Endodermal cell (in vitro differentiated cells): Measurements from ENCODE around the gene QPRT. TPM values are rescaled to one million over a fixed set of nuclear protein-coding genes. Genes with fewer than 3 reads are reported as not detected.
"Not testable (repeated sequence)": the region's sequence is repeated elsewhere in the genome, so short reads cannot be mapped to it uniquely, and the experiment has no call there.

ENCODE experiments used
- DNase-seq: peaks from one replicate; pipeline ENCODE4 v3.0.0-alpha.2; 2017
- H3K27ac ChIP-seq: 2 replicates; pipeline ENCODE4 v1.5.1; 2013; ENCODE audit warnings: mild to moderate bottlenecking, low read depth, low read length, moderate library complexity
- H3K27me3 ChIP-seq: 2 replicates; pipeline ENCODE4 v1.6.1; 2013; ENCODE audit warnings: mild to moderate bottlenecking, low read length, moderate library complexity; ENCODE audit not compliant: insufficient read depth, control insufficient read depth, poor library complexity, severe bottlenecking
- H3K36me3 ChIP-seq: 2 replicates; pipeline ENCODE4 v1.7.0; 2013; ENCODE audit warnings: mild to moderate bottlenecking, low read length, moderate library complexity; ENCODE audit not compliant: control insufficient read depth, insufficient read depth
- H3K4me1 ChIP-seq: one replicate; pipeline ENCODE4 v1.7.0; 2013; ENCODE audit warnings: low read length; ENCODE audit not compliant: control insufficient read depth, insufficient read depth
- H3K4me3 ChIP-seq: 2 replicates; pipeline ENCODE4 v1.5.1; 2013; ENCODE audit warnings: mild to moderate bottlenecking, low read length, moderate library complexity
- H3K9ac ChIP-seq: 2 replicates; pipeline ENCODE4 v1.6.1; 2013; ENCODE audit warnings: mild to moderate bottlenecking, low read length, moderate library complexity; ENCODE audit not compliant: poor library complexity, severe bottlenecking; ENCODE audit errors: extremely low read depth
- H3K9me3 ChIP-seq: 2 replicates; pipeline ENCODE4 v1.6.1; 2013; ENCODE audit warnings: mild to moderate bottlenecking, low read length, moderate library complexity; ENCODE audit not compliant: control insufficient read depth
- H3K27ac Mint-ChIP-seq: 2 replicates; pipeline ENCODE4 v1.8.0; 2020; ENCODE audit warnings: mixed read lengths
- H3K27me3 Mint-ChIP-seq: 2 replicates; pipeline ENCODE4 v1.8.0; 2021; ENCODE audit warnings: mild to moderate bottlenecking, mixed read lengths; ENCODE audit not compliant: insufficient read depth
- H3K36me3 Mint-ChIP-seq: 2 replicates; pipeline ENCODE4 v1.8.0; 2020; ENCODE audit warnings: low read depth, mixed read lengths
- H3K4me1 Mint-ChIP-seq: 2 replicates; pipeline ENCODE4 v1.8.0; 2020; ENCODE audit warnings: mixed read lengths
- H3K4me3 Mint-ChIP-seq: 2 replicates; pipeline ENCODE4 v1.8.0; 2020; ENCODE audit warnings: mild to moderate bottlenecking, moderate library complexity, mixed read lengths
- H3K9me3 Mint-ChIP-seq: 2 replicates; pipeline ENCODE4 v1.8.0; 2020; ENCODE audit warnings: mild to moderate bottlenecking, mixed read lengths
- WGBS, 2 experiments: methylation state at CpG; one replicate each; pipeline versions ENCODE4 v1.1.5 to v1.1.7; 2013; ENCODE audit warnings: missing lambda C conversion rate in 2 of 2, mixed read lengths in 1 of 2; ENCODE audit not compliant: insufficient coverage in 1 of 2, insufficient read length in 1 of 2; 5-methylcytosine and 5-hydroxymethylcytosine counted together
- total RNA-seq, 2 donors: library from RNA; stranded (reverse); fragmentation: NEBNext Ultra II Directional in 1 of 2; extraction: Animal tissue kit (Norgen Biotek cat#: 25700) in 1 of 2; gene quantifications; 2 replicates in 1 of 2; 3 replicates in 1 of 2; pipeline ENCODE4 v1.2.1, GENCODE V29; 2021
- TF ChIP-seq, protein P1 (sequence below): fragments of 200-600 bp; sonication (generic); conservative IDR thresholded peaks from 2 replicates; pipeline ENCODE4 v1.5.0; 2021; ENCODE audit warnings: antibody characterized with exemption, mild to moderate bottlenecking

QPRT gene
- total RNA-seq, 2 donors from 2014 or later, result 92.3 to 109 TPM

DNA sequence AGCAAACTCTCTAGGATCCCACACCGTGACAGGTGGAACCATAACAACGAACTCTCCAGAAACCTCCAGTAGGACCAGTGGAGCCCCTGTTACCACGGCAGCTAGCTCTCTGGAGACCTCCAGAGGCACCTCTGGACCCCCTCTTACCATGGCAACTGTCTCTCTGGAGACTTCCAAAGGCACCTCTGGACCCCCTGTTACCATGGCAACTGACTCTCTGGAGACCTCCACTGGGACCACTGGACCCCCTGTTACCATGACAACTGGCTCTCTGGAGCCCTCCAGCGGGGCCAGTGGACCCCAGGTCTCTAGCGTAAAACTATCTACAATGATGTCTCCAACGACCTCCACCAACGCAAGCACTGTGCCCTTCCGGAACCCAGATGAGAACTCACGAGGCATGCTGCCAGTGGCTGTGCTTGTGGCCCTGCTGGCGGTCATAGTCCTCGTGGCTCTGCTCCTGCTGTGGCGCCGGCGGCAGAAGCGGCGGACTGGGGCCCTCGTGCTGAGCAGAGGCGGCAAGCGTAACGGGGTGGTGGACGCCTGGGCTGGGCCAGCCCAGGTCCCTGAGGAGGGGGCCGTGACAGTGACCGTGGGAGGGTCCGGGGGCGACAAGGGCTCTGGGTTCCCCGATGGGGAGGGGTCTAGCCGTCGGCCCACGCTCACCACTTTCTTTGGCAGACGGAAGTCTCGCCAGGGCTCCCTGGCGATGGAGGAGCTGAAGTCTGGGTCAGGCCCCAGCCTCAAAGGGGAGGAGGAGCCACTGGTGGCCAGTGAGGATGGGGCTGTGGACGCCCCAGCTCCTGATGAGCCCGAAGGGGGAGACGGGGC, 14.7 kb upstream of the QPRT start:
- Histone ChIP-seq H3K27me3 (no peaks in the 10 kb centered on the region), H3K4me1 (no peaks in the 10 kb centered on the region), H3K4me3 (no peak overlapping the region), H3K9ac (no peak overlapping the region), H3K36me3 (no peaks in the 10 kb centered on the region), H3K27ac (no peak overlapping the region), H3K9me3 (no peaks in the 10 kb centered on the region)
- Mint-ChIP-seq H3K4me3 (no peak overlapping the region), H3K36me3 (no peaks in the 10 kb centered on the region), H3K9me3 (no peaks in the 10 kb centered on the region), H3K27me3 (no peaks in the 10 kb centered on the region), H3K4me1 (peaks cover 16% of the 10 kb centered on the region), H3K27ac (no peak overlapping the region)
- WGBS, 2 experiments, result 92 to 94% methylated on average over 22 to 35 of the region's 35 CpGs
- DNase-seq, result peak; percentile 48
- TF ChIP-seq, protein P1, sequence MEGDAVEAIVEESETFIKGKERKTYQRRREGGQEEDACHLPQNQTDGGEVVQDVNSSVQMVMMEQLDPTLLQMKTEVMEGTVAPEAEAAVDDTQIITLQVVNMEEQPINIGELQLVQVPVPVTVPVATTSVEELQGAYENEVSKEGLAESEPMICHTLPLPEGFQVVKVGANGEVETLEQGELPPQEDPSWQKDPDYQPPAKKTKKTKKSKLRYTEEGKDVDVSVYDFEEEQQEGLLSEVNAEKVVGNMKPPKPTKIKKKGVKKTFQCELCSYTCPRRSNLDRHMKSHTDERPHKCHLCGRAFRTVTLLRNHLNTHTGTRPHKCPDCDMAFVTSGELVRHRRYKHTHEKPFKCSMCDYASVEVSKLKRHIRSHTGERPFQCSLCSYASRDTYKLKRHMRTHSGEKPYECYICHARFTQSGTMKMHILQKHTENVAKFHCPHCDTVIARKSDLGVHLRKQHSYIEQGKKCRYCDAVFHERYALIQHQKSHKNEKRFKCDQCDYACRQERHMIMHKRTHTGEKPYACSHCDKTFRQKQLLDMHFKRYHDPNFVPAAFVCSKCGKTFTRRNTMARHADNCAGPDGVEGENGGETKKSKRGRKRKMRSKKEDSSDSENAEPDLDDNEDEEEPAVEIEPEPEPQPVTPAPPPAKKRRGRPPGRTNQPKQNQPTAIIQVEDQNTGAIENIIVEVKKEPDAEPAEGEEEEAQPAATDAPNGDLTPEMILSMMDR, result no peak

DNA sequence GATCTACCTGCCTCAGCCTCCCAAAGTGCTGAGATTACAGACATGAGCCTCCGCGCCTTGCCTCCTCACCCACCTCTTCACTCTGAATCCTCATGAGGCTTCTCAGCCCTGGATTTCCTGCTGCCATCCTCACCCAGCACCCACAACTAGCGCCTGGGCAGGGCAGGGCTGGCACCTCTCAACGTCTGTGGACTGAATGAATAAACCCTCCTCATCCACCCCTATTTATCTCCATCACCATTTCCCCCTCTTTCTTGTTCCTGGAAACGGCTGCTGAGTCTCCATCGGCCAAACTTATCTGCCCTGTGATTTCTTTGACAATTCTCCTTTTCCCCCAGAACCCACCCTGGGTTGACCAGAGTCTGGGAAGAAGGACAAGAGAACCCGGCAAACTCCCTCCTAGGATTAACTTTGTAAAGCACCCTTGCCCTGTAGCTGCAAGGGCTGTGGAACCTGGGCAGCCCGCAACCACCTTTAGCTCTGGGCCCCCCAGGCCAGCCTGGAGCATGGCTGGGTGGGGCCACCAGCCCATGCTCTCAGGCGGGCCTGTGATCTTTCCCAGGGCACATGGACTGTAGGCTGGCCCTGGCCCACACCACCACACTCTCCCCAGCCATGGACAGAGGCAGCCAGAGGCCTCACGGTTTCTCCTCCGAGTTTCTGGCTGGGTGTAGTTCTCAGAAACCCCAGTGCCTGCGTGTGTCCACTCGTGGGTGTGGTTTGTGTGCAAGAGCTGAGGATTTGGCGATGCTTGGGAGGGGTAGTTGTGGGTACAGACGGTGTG, 13.5 kb upstream of the QPRT start:
- Histone ChIP-seq H3K27ac (no peak overlapping the region), H3K9ac (no peak overlapping the region), H3K4me3 (no peak overlapping the region), H3K9me3 (no peaks in the 10 kb centered on the region), H3K36me3 (no peaks in the 10 kb centered on the region), H3K27me3 (no peaks in the 10 kb centered on the region), H3K4me1 (no peaks in the 10 kb centered on the region)
- no peaks in the 10 kb centered on the region for H3K27me3 Mint-ChIP-seq
- no peaks in the 10 kb centered on the region for H3K9me3 Mint-ChIP-seq
- DNase-seq, result peak; percentile 53
- no peak overlapping the region for H3K27ac Mint-ChIP-seq
- H3K36me3 Mint-ChIP-seq, result no peaks in the 10 kb centered on the region
- WGBS, 2 experiments, result 86 to 89% methylated on average over 9 to 15 of the region's 15 CpGs
- TF ChIP-seq, protein P1, result no peak
- H3K4me3 Mint-ChIP-seq, result no peak overlapping the region
- peaks cover 16% of the 10 kb centered on the region for H3K4me1 Mint-ChIP-seq

DNA sequence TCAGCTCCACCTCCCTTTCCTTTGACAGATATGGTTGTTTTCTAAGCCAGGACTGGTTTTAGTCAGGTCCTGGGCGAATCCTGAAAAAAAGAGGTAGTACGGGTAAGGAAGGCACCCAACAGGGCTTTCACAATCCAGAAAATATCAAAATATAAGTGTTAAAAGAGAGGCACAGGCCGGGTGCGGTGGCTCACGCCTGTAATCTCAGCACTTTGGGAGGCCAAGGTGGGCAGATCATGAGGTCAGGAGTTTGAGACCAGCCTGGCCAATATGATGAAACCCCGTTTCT, 11.7 kb upstream of the QPRT start:
- H3K36me3 Mint-ChIP-seq, H3K36me3 ChIP-seq, H3K9me3 ChIP-seq, H3K9me3 Mint-ChIP-seq, H3K27ac Mint-ChIP-seq, H3K27me3 ChIP-seq, DNase-seq, H3K27me3 Mint-ChIP-seq, H3K4me1 ChIP-seq: not testable (repeated sequence)
- Mint-ChIP-seq H3K4me3 (peak overlapping the region; percentile 52), H3K4me1 (peaks cover 18% of the 10 kb centered on the region)
- WGBS, 2 experiments, result 87 to 89% methylated on average over 4 to 6 of the region's 6 CpGs
- Histone ChIP-seq H3K27ac (peak overlapping the region; percentile 93), H3K9ac (peak overlapping the region; percentile 41), H3K4me3 (peak overlapping the region; percentile 80)
